Stimulated activated CD4-positive, alpha-beta T cell treated with anti-CD3 and anti-CD28 coated beads, Interleukin-15, amount 100 ng/mL, for 1 hour (primary cell): ENCODE results near the gene PRSS57.
"Not testable (repeated sequence)": the region's sequence is repeated elsewhere in the genome, so short reads cannot be mapped to it uniquely, and the experiment has no call there.

Experiments
- DNase-seq, 2 donors: peaks; one replicate each; pipeline ENCODE4 v3.0.0-alpha.2; 2020; ENCODE audit warnings: low read depth in 1 of 2, low spot score in 1 of 2

The PRSS57 gene

GRCh38 chr19:723714-724113 is 28.5 kb upstream of the PRSS57 start:
- no peak for DNase-seq

- DNase-seq, result no peak
Observed at GRCh38 chr19:723247-723646, 28.0 kb upstream of the PRSS57 start.

- no peak for DNase-seq
Observed at GRCh38 chr19:722553-723101, 27.4 kb upstream of the PRSS57 start.

- DNase-seq, result no peak
Observed at GRCh38 chr19:720345-721160, 25.3 kb upstream of the PRSS57 start.

- DNase-seq, result no peak
Observed at GRCh38 chr19:719636-720344, 24.5 kb upstream of the PRSS57 start.

GRCh38 chr19:718991-719512 is 23.8 kb upstream of the PRSS57 start:
- no peak for DNase-seq

- no peak for DNase-seq
Observed at GRCh38 chr19:718251-718951, 23.1 kb upstream of the PRSS57 start.

GRCh38 chr19:715347-715746 is 20.1 kb upstream of the PRSS57 start:
- no peak for DNase-seq

- no peak for DNase-seq
Observed at GRCh38 chr19:711254-711653, 16.0 kb upstream of the PRSS57 start.

- no peak for DNase-seq
Observed at GRCh38 chr19:710767-711166, 15.5 kb upstream of the PRSS57 start.

GRCh38 chr19:709965-710571 is 14.8 kb upstream of the PRSS57 start:
- DNase-seq, result no peak

GRCh38 chr19:709196-709964 is 14.1 kb upstream of the PRSS57 start:
- DNase-seq, result no peak

GRCh38 chr19:708154-709143 is 13.2 kb upstream of the PRSS57 start, which contains the start of gene PALM:
TSS of gene PALM (plus strand) at chr19:708935. CDS start at chr19:709147, 212 bp downstream.
- no peak for DNase-seq

GRCh38 chr19:704447-704741 is 9.1 kb upstream of the PRSS57 start:
- DNase-seq, result no peak

- peak; percentile 29 to 53 for DNase-seq
Observed at GRCh38 chr19:703651-704446, 8.6 kb upstream of the PRSS57 start.

- no peak for DNase-seq
Observed at GRCh38 chr19:703329-703650, 8.0 kb upstream of the PRSS57 start.

GRCh38 chr19:702847-703246 is 7.6 kb upstream of the PRSS57 start:
- not testable (repeated sequence) for DNase-seq

GRCh38 chr19:699885-700284 is 4.6 kb upstream of the PRSS57 start:
- not testable (repeated sequence) for DNase-seq
